Mesendoderm (in vitro differentiated cells): Measurements from ENCODE around the gene NARS2.
"Not testable (repeated sequence)": the region's sequence is repeated elsewhere in the genome, so short reads cannot be mapped to it uniquely, and the experiment has no call there.

Experiments used
- DNase-seq: peaks from one replicate; pipeline ENCODE4 v3.0.0; 2013
- H2AK5ac ChIP-seq: 2 replicates; pipeline ENCODE4 v1.6.1; 2013; ENCODE audit warnings: low read length, inconsistent platforms
- H2BK120ac ChIP-seq: 2 replicates; pipeline ENCODE4 v1.6.1; 2013; ENCODE audit warnings: low read depth, mild to moderate bottlenecking, low read length, moderate library complexity, mixed read lengths
- H2BK15ac ChIP-seq: replicated peaks from 2 replicates; pipeline ENCODE4 v1.6.1; 2013; ENCODE audit warnings: low read depth, mild to moderate bottlenecking, moderate library complexity
- H2BK5ac ChIP-seq: 2 replicates; pipeline ENCODE4 v1.6.1; 2013; ENCODE audit warnings: low read length, inconsistent platforms
- H3K18ac ChIP-seq: 2 replicates; pipeline ENCODE4 v1.6.1; 2013; ENCODE audit warnings: mild to moderate bottlenecking, low read length, mixed read lengths
- H3K23ac ChIP-seq: one replicate; pipeline ENCODE4 v1.6.1; 2013; ENCODE audit warnings: low read length
- H3K27ac ChIP-seq: 2 replicates; pipeline ENCODE4 v1.5.1; 2013; ENCODE audit warnings: low read depth, mild to moderate bottlenecking, inconsistent platforms, low read length, moderate library complexity
- H3K27me3 ChIP-seq: 2 replicates; pipeline ENCODE4 v1.6.1; 2013; ENCODE audit warnings: low read length, control low read depth, mild to moderate bottlenecking, inconsistent platforms; ENCODE audit not compliant: insufficient read depth, poor library complexity
- H3K36me3 ChIP-seq: 2 replicates; pipeline ENCODE4 v1.6.1; 2013; ENCODE audit warnings: low read length, inconsistent platforms; ENCODE audit not compliant: control insufficient read depth, insufficient read depth
- H3K4ac ChIP-seq: one replicate; pipeline ENCODE4 v1.6.1; 2013; ENCODE audit warnings: low read depth, mild to moderate bottlenecking, low read length, moderate library complexity
- H3K4me1 ChIP-seq: 2 replicates; pipeline ENCODE4 v1.6.1; 2013; ENCODE audit warnings: low read depth, low read length, inconsistent platforms; ENCODE audit not compliant: control insufficient read depth
- H3K4me2 ChIP-seq: 2 replicates; pipeline ENCODE4 v1.6.1; 2013; ENCODE audit warnings: low read length
- H3K4me3 ChIP-seq: 2 replicates; pipeline ENCODE4 v1.5.1; 2013; ENCODE audit warnings: mild to moderate bottlenecking, low read length
- H3K56ac ChIP-seq: one replicate; pipeline ENCODE4 v1.6.1; 2013; ENCODE audit warnings: low read length
- H3K79me1 ChIP-seq: 2 replicates; pipeline ENCODE4 v1.6.1; 2013; ENCODE audit warnings: low read length, inconsistent platforms
- H3K79me2 ChIP-seq: 2 replicates; pipeline ENCODE4 v1.6.1; 2013; ENCODE audit warnings: mild to moderate bottlenecking, low read length; ENCODE audit not compliant: control insufficient read depth, insufficient read depth
- H3K9ac ChIP-seq: 2 replicates; pipeline ENCODE4 v1.6.1; 2013; ENCODE audit warnings: low read length, inconsistent platforms
- H4K5ac ChIP-seq: one replicate; pipeline ENCODE4 v1.6.1; 2013; ENCODE audit warnings: low read length
- H4K8ac ChIP-seq: one replicate; pipeline ENCODE4 v1.6.1; 2013; ENCODE audit warnings: low read depth, mild to moderate bottlenecking, control low read depth, low read length, moderate library complexity
- WGBS: extraction: QIAGEN DNeasy Blood & Tissue Kit; methylation state at CpG from one replicate; pipeline ENCODE4 v1.1.7; 2013; ENCODE audit warnings: low lambda C conversion rate, missing lambda C conversion rate; ENCODE audit not compliant: insufficient coverage; ENCODE audit errors: extremely low coverage; 5-methylcytosine and 5-hydroxymethylcytosine counted together

The NARS2 gene

DNA sequence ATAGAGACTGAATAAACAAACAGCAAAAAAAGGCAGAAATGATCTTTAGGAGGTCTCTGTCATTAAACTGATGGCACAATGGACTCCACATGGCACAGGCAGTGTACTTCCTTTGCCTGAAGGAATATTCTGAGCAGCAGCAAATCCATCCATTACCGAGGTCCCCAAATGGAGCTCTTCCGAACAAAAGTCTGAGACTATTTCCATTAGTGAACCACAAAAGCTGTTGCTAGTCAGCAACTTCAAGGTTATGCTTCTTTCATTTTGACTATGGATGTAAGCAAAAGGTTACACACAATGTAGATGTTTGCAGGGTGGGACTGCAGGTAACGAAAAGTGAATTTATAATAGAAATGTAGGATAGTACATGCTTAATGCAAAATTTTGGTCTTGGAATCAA, 14.5 kb downstream of the NARS2 start:
- no peak overlapping the region for H2BK120ac ChIP-seq
- H3K4me3 ChIP-seq = no peak overlapping the region
- H4K8ac ChIP-seq = no peak overlapping the region
- no peak overlapping the region for H3K4ac ChIP-seq
- H4K5ac ChIP-seq = no peak overlapping the region
- no peak overlapping the region for H3K4me2 ChIP-seq
- no peaks in the 10 kb centered on the region for H3K36me3 ChIP-seq
- DNase-seq = no peak
- H3K27ac ChIP-seq = no peak overlapping the region
- H3K4me1 ChIP-seq = no peaks in the 10 kb centered on the region
- no peak overlapping the region for H3K56ac ChIP-seq
- H2BK15ac ChIP-seq = no peak overlapping the region
- peaks cover 13% of the 10 kb centered on the region for H3K79me2 ChIP-seq
- H3K9ac ChIP-seq = no peak overlapping the region
- H3K27me3 ChIP-seq = no peaks in the 10 kb centered on the region
- H3K23ac ChIP-seq = no peak overlapping the region
- H3K18ac ChIP-seq = no peak overlapping the region
- no peak overlapping the region for H2BK5ac ChIP-seq
- no CpG with 5 or more reads among the region's 3 CpGs for WGBS
- H2AK5ac ChIP-seq = no peak overlapping the region
- H3K79me1 ChIP-seq = peaks cover 8% of the 10 kb centered on the region

- Histone ChIP-seq H2BK15ac (no peak overlapping the region), H3K9ac (no peak overlapping the region), H3K27me3 (no peaks in the 10 kb centered on the region), H3K4ac (no peak overlapping the region), H3K4me2 (no peak overlapping the region), H3K4me3 (no peak overlapping the region), H4K5ac (no peak overlapping the region), H3K79me2 (peaks cover 9% of the 10 kb centered on the region), H2BK120ac (no peak overlapping the region), H3K56ac (no peak overlapping the region), H3K36me3 (no peaks in the 10 kb centered on the region), H2AK5ac (no peak overlapping the region), H3K79me1 (peaks cover 7% of the 10 kb centered on the region), H3K4me1 (no peaks in the 10 kb centered on the region), H4K8ac (peak overlapping the region; percentile 76), H3K23ac (no peak overlapping the region), H2BK5ac (no peak overlapping the region), H3K18ac (no peak overlapping the region), H3K27ac (no peak overlapping the region)
- WGBS = no CpG with 5 or more reads among the region's 2 CpGs
- no peak for DNase-seq
Observed at GRCh38 chr11:78557236-78557635, 17.4 kb downstream of the NARS2 start.

DNA sequence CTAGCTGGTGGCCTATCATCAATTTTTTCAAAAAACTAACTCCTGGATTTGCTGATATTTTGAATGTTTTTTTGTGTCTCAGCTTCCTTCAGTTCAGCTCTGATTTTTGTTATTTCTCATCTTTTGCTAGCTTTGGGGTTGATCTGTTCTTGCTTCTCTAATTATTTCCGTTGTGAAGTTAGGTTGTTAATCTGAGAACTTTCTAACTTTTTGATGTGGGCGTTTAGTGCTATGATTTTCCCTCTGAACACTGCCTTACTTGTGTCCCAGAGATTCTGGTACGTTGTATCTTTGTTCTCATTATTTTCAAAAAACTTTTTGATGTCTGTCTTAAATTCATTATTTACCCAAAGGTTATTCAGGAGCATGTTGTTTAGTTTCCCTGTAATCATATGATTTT, 19.1 kb downstream of the NARS2 start:
- Histone ChIP-seq H3K18ac (no peak overlapping the region), H2BK120ac (no peak overlapping the region), H2AK5ac (no peak overlapping the region), H4K8ac (no peak overlapping the region), H3K79me1 (peaks cover 3% of the 10 kb centered on the region), H3K4me1 (no peaks in the 10 kb centered on the region), H3K9ac (no peak overlapping the region), H3K23ac (no peak overlapping the region), H3K4ac (no peak overlapping the region), H3K36me3 (no peaks in the 10 kb centered on the region), H3K79me2 (peaks cover 1% of the 10 kb centered on the region), H2BK5ac (no peak overlapping the region), H3K4me3 (no peak overlapping the region), H4K5ac (no peak overlapping the region), H3K4me2 (no peak overlapping the region), H3K27ac (no peak overlapping the region), H2BK15ac (no peak overlapping the region), H3K56ac (no peak overlapping the region), H3K27me3 (no peaks in the 10 kb centered on the region)
- no peak for DNase-seq
- WGBS = no CpG with 5 or more reads among the region's 3 CpGs

GRCh38 chr11:78552881-78553280, 21.8 kb downstream of the NARS2 start:
- no peak overlapping the region for H4K5ac ChIP-seq
- H4K8ac ChIP-seq = no peak overlapping the region
- H2AK5ac ChIP-seq = no peak overlapping the region
- no peak overlapping the region for H3K9ac ChIP-seq
- no peak overlapping the region for H2BK5ac ChIP-seq
- no peaks in the 10 kb centered on the region for H3K79me2 ChIP-seq
- DNase-seq = no peak
- no peak overlapping the region for H3K4me3 ChIP-seq
- H3K4me2 ChIP-seq = no peak overlapping the region
- no CpG with 5 or more reads among the region's 2 CpGs for WGBS
- no peak overlapping the region for H3K18ac ChIP-seq
- H3K56ac ChIP-seq = no peak overlapping the region
- no peaks in the 10 kb centered on the region for H3K36me3 ChIP-seq
- no peak overlapping the region for H2BK120ac ChIP-seq
- no peaks in the 10 kb centered on the region for H3K27me3 ChIP-seq
- no peak overlapping the region for H3K23ac ChIP-seq
- H2BK15ac ChIP-seq = no peak overlapping the region
- no peak overlapping the region for H3K27ac ChIP-seq
- H3K4me1 ChIP-seq = peaks cover 2% of the 10 kb centered on the region
- H3K79me1 ChIP-seq = peaks cover 2% of the 10 kb centered on the region
- H3K4ac ChIP-seq = no peak overlapping the region

DNA sequence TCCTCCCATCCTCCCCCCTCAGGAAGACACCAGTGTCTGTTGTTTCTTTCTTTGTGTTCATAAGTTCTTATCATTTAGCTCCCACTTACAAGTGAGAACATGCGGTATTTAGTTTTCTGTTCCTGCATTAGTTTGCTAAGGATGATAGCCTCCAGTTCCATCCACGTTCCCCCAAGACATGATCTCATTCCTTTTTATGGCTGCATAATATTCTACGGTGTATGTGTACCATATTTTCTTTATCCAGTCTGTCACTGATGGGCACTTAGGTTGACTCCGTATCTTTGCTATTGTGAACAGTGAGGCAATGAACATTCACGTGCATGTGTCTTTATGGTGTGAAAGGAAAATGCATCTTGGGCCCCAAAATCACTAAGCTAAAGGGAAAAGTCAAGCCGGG, 22.5 kb downstream of the NARS2 start:
- H3K36me3 ChIP-seq, H2BK5ac ChIP-seq, H4K5ac ChIP-seq, DNase-seq, H3K4me2 ChIP-seq, H3K79me2 ChIP-seq, H2BK120ac ChIP-seq, H3K27ac ChIP-seq, H3K4me3 ChIP-seq, H4K8ac ChIP-seq, H3K4ac ChIP-seq, H3K27me3 ChIP-seq, H2AK5ac ChIP-seq, H3K9ac ChIP-seq, H3K18ac ChIP-seq, H3K56ac ChIP-seq, H3K23ac ChIP-seq, H2BK15ac ChIP-seq, H3K4me1 ChIP-seq, H3K79me1 ChIP-seq: not testable (repeated sequence)
- WGBS = no CpG with 5 or more reads among the region's 6 CpGs

DNA sequence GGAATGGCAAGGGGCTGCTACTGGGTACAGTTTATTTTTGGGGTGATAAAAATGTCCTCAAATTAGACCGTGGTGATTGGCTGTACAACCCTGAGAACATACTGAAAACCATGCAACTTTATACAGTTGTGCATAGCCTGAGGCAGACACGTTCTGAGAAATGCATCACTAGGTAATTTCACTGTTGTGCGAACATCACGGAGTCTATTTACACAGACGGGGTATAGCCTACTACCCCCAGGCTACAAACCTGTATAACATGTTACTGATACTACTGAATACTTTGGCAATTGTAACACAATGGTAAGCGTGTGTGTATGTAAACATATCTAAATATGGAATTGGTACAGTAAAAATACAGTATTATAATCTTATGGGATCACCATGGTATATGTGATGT, 23.6 kb downstream of the NARS2 start:
- H3K36me3 ChIP-seq = no peaks in the 10 kb centered on the region
- peaks cover 2% of the 10 kb centered on the region for H3K4me1 ChIP-seq
- H2BK120ac ChIP-seq = no peak overlapping the region
- H4K8ac ChIP-seq = no peak overlapping the region
- H2AK5ac ChIP-seq = no peak overlapping the region
- no peak overlapping the region for H3K18ac ChIP-seq
- H3K9ac ChIP-seq = no peak overlapping the region
- no peak overlapping the region for H3K56ac ChIP-seq
- no peak overlapping the region for H3K4ac ChIP-seq
- H3K79me2 ChIP-seq = no peaks in the 10 kb centered on the region
- H2BK5ac ChIP-seq = no peak overlapping the region
- no CpG with 5 or more reads among the region's 6 CpGs for WGBS
- H3K27ac ChIP-seq = no peak overlapping the region
- DNase-seq = no peak
- no peak overlapping the region for H3K4me3 ChIP-seq
- H4K5ac ChIP-seq = no peak overlapping the region
- no peak overlapping the region for H3K23ac ChIP-seq
- no peaks in the 10 kb centered on the region for H3K27me3 ChIP-seq
- no peak overlapping the region for H2BK15ac ChIP-seq
- H3K79me1 ChIP-seq = peaks cover 2% of the 10 kb centered on the region
- H3K4me2 ChIP-seq = no peak overlapping the region
